PFSK-1 (cell line): ENCODE measurements around the gene CSE1L.

Experiments used
- FOXP2 ChIP-seq: optimal IDR thresholded peaks from 2 replicates; pipeline ENCODE3; 2011; ENCODE audit warnings: borderline replicate concordance, control low read depth, inconsistent platforms; ENCODE audit not compliant: insufficient read depth; ENCODE audit errors: extremely low read length, extremely low read depth
- POLR2AphosphoS5 ChIP-seq: IDR thresholded peaks from 2 replicates; pipeline ENCODE4 v1.6.1; 2012; ENCODE audit warnings: low read depth, mild to moderate bottlenecking, control low read depth, low read length, moderate library complexity
- SIN3A ChIP-seq: IDR thresholded peaks from 2 replicates; pipeline ENCODE4 v1.6.1; 2012; ENCODE audit warnings: mild to moderate bottlenecking, low read length, moderate library complexity, borderline replicate concordance; ENCODE audit not compliant: insufficient read depth
- TAF1 ChIP-seq: IDR thresholded peaks from 2 replicates; pipeline ENCODE4 v1.6.1; 2012; ENCODE audit warnings: low read length, control low read depth, borderline replicate concordance; ENCODE audit not compliant: insufficient read depth
- TF ChIP-seq, protein P1 (sequence below), 2 experiments: IDR thresholded peaks; 2 replicates each; pipeline versions ENCODE4 v1.6.1 to v1.8.0; 2011 to 2012; ENCODE audit warnings: low read depth in 2 of 2, low read length in 2 of 2, control low read depth in 1 of 2, inconsistent platforms in 1 of 2, mild to moderate bottlenecking in 1 of 2, moderate library complexity in 1 of 2; ENCODE audit not compliant: insufficient read depth in 1 of 2

Gene CSE1L

DNA sequence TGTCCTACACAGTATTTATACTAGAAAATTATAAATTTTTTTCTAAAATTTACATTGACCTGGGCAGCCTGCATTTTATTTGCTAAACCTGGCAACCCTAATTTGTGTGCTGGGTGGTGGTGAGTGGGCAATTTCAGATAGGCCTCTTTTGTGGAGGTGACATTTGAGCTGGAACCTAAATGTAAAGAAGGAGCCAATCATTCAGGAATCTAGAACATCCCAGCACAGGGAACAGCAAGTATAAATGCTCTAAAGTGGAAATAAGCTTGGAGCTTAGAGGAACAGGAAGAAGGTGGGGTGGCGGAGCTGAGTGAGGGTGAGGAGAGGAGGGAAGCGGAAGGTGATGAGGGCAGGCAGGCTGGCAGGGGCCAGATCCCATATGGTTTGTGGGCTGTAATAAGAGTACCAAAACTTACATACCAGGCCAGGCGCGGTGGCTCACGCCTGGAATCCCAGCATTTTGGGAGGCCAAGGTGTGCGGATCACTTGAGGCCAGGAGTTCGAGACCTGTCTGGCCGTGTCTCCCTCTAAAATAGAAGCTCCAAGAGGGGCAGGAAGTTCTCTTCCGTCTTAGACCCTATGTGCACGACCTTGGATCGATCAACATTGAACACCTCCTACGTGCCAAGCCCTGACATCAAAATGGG, 549 bp upstream of the CSE1L start:
- TF ChIP-seq TAF1 (no peak), FOXP2 (no peak), SIN3A (0 out of 2 replicates have a peak, but pooled peaks have one; percentile 28)

DNA sequence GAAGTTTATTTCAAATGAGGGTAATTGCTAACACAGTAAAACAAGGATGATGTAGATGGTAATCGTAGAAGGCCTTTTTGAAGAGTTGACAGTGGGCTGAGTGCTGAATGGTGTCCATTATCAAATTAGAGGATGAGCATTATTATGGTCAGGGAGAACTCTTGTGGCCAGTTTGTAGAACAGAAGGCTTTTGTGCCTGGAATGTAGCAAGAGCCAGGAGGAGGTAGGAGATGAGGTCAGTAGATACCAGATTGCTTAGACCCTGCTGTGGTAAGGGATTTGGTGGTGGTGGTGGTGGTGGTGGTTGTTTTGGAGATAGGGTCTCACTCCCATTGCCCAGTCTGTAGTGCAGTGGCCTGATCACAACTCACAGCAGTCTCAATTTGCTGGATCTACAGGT, 6.2 kb downstream of the CSE1L start:
- TF ChIP-seq TAF1 (no peak), FOXP2 (no peak), POLR2AphosphoS5 (no peak), SIN3A (no peak)
- TF ChIP-seq, protein P1, sequence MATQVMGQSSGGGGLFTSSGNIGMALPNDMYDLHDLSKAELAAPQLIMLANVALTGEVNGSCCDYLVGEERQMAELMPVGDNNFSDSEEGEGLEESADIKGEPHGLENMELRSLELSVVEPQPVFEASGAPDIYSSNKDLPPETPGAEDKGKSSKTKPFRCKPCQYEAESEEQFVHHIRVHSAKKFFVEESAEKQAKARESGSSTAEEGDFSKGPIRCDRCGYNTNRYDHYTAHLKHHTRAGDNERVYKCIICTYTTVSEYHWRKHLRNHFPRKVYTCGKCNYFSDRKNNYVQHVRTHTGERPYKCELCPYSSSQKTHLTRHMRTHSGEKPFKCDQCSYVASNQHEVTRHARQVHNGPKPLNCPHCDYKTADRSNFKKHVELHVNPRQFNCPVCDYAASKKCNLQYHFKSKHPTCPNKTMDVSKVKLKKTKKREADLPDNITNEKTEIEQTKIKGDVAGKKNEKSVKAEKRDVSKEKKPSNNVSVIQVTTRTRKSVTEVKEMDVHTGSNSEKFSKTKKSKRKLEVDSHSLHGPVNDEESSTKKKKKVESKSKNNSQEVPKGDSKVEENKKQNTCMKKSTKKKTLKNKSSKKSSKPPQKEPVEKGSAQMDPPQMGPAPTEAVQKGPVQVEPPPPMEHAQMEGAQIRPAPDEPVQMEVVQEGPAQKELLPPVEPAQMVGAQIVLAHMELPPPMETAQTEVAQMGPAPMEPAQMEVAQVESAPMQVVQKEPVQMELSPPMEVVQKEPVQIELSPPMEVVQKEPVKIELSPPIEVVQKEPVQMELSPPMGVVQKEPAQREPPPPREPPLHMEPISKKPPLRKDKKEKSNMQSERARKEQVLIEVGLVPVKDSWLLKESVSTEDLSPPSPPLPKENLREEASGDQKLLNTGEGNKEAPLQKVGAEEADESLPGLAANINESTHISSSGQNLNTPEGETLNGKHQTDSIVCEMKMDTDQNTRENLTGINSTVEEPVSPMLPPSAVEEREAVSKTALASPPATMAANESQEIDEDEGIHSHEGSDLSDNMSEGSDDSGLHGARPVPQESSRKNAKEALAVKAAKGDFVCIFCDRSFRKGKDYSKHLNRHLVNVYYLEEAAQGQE (IDR thresholded peaks at IDR 0.05; ENCODE audit: insufficient read depth in 1 of 2, low read depth in 2 of 2, low read length in 2 of 2) = no peak

DNA sequence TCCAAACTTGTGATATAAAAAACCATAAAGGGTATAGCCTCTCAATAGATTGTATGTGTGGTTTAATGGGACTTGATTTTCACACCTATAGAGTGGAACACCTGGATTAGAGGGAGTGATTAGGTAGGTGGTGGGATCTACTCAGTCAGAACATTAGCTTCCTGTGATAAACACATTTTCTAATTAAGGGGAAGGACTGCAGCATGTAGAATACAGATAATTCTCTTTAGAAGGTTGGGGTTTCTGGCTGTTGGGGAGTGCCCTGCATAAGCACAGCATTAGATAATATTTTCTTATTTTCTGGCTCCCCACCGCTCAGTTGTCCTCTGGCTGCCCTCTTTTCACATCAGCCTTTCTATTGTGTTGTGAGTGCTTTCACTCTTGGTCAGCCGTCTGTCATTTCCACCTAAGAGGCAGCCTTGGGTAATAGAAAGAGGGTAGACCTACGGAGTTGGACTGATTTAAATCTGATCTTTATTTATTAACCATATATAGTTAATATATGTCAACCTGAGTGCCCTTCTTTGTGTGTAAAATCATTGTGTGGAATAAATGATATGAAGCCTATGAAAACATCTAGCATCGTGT, 8.0 kb downstream of the CSE1L start:
- TF ChIP-seq, protein P1 (IDR thresholded peaks at IDR 0.05; ENCODE audit: insufficient read depth in 1 of 2, low read depth in 2 of 2, low read length in 2 of 2) = no peak
- TF ChIP-seq FOXP2 (no peak), SIN3A (no peak), TAF1 (no peak), POLR2AphosphoS5 (no peak)

DNA sequence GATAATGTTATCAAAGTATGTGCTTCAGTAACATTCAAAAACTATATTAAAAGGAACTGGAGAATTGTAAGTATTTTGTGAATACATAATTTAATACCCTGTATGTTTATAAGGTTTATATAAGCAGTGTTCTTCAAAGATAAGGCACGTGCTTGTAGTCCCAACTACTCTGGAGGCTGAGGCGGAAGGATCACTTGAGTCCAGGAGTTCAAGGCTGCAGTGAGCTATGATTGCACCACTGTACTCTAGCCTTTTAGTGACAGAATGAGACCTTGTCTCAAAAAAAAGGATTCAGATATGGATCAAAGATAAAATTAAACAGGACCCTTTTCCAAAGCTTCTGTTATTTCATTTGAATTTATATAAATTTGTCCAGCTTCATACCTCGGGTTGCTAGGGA, 17.2 kb downstream of the CSE1L start:
- no peak for TF ChIP-seq POLR2AphosphoS5
- no peak for TF ChIP-seq FOXP2
- TF ChIP-seq SIN3A = no peak
- no peak for TF ChIP-seq TAF1
- TF ChIP-seq, protein P1 (IDR thresholded peaks at IDR 0.05; ENCODE audit: insufficient read depth in 1 of 2, low read depth in 2 of 2, low read length in 2 of 2) = no peak

DNA sequence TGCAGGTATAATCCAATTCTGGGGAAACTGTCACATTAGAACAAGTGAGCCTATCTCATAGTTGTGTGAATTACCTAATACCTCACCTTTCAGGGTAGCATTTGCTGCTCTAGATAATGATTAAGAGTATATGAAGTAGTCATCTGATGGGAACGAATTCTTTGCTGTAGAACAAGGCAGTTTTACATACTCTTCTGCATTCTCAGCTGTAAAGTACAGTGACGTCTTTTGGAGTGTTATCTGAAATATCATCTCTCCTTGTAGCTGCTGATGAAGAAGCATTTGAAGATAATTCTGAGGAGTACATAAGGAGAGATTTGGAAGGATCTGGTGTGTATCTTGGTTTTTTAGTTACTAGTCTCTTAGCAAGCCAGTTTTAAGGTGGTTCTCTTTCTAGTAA, 28.4 kb downstream of the CSE1L start:
- TF ChIP-seq POLR2AphosphoS5 = no peak
- TF ChIP-seq TAF1 = no peak
- TF ChIP-seq, protein P1 (IDR thresholded peaks at IDR 0.05; ENCODE audit: insufficient read depth in 1 of 2, low read depth in 2 of 2, low read length in 2 of 2) = no peak
- no peak for TF ChIP-seq SIN3A
- no peak for TF ChIP-seq FOXP2
